ENCODE results near the gene SLC17A2.
A peak's percentile ranks its signal among the peaks of the same experiment; 100 is the strongest.

Gene SLC17A2

GRCh38 chr6:25883536-25883935 lies 47.0 kb downstream of the SLC17A2 start:
- DNase-seq (ENCODE audit: low read depth) = peak; percentile 43

- no peak for DNase-seq (ENCODE audit: low read depth)
Observed at GRCh38 chr6:25882051-25882496, 48.4 kb downstream of the SLC17A2 start.

GRCh38 chr6:25880601-25881000 lies 49.9 kb downstream of the SLC17A2 start:
- DNase-seq (ENCODE audit: low read depth) = no peak

- no peak for DNase-seq (ENCODE audit: low read depth)
Observed at GRCh38 chr6:25878721-25879322, 51.7 kb downstream of the SLC17A2 start.

- no peak for DNase-seq (ENCODE audit: low read depth)
Observed at GRCh38 chr6:25875926-25876602, 54.4 kb downstream of the SLC17A2 start.

- no peak for DNase-seq (ENCODE audit: low read depth)
Observed at GRCh38 chr6:25875563-25875905, 55.0 kb downstream of the SLC17A2 start.

- DNase-seq (ENCODE audit: low read depth) = no peak
Observed at GRCh38 chr6:25874822-25875562, 55.5 kb downstream of the SLC17A2 start.

GRCh38 chr6:25874118-25874517 lies 56.4 kb downstream of the SLC17A2 start, which contains the start of gene SLC17A3:
SLC17A3 (minus strand) TSS chr6:25874243; CDS start chr6:25868387, 5,856 bp downstream.
- DNase-seq (ENCODE audit: low read depth) = no peak

- no peak for DNase-seq (ENCODE audit: low read depth)
Observed at GRCh38 chr6:25872814-25873213, 57.7 kb downstream of the SLC17A2 start.

GRCh38 chr6:25869840-25870239 lies 60.7 kb downstream of the SLC17A2 start:
- DNase-seq (ENCODE audit: low read depth) = no peak

GRCh38 chr6:25868436-25869183 lies 61.9 kb downstream of the SLC17A2 start:
- no peak for DNase-seq (ENCODE audit: low read depth)

- DNase-seq (ENCODE audit: low read depth) = no peak
Observed at GRCh38 chr6:25866011-25866410, 64.5 kb downstream of the SLC17A2 start.

- DNase-seq (ENCODE audit: low read depth) = no peak
Observed at GRCh38 chr6:25863360-25863759, 67.1 kb downstream of the SLC17A2 start.

All from ELR (cell line).